ENCODE results near the gene DUSP18. TPM values are rescaled to one million over a fixed set of nuclear protein-coding genes. Genes with fewer than 3 reads are reported as not detected.
A peak's percentile ranks its signal among the peaks of the same experiment; 100 is the strongest.
"Not testable (repeated sequence)": the region's sequence is repeated elsewhere in the genome, so short reads cannot be mapped to it uniquely, and the experiment has no call there.

DUSP18 gene
- total RNA-seq (10 to 100 TPM in 4 of 5 experiments, 1 to 10 TPM in 1; 7.4 to 18.5 (median 14.1) TPM), polyA plus RNA-seq (10 to 100 TPM in 1 of 2 donors, 1 to 10 TPM in 1; 7.4 to 12.2 TPM), total RNA-seq (11.8 reads per million, percentile 39 among the genes with 10 or more reads in this experiment)

DNA sequence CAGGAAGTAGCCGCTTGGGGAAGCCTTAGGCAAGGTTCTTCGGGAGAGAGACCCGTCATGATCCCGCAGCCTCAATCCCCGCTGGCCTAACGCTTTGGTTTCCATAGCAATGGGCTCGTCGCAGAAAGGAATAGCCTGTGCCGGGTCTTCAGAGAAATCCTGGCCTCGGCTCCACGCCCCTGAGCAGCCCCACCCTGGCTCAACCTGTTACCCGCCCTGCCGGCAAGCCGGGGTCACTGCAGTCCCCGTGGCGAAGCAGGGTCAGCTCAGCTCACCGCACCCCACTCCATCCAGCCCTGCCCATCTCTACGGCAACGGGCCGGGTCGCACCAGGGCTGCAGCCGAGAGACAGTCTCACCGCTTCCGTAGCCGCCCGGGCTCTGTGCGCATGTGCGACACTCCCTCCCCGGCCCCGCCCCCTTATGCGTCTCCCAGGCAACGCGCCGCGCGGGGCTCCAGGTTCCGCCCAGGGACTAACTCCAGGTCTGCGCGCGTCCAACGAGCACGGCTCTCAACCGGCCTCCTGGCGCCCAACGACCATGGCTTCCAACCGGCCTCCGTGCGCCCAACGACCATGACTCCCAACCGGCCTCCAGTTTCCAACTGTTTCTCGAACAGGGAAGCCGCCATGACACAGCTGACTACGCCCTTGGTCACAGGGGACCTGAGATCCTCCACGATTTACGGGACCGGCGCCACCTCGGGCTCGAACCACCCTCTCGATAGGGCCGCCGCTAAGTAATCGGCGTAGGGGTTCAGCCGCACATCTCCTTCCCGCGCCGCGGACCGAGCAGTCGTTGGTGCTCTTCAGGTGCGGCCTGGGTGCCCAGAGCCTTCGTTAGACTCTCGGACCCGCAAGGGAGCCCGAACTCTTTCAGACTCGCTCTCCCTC, at the start of gene DUSP18:
Gene DUSP18, minus strand, starts transcription at position 382 of the 892 bp plus-strand sequence. CDS start 3,872 bp downstream, outside the sequence.
- H3K4me3 Mint-ChIP-seq: peak within 1 kb of the TSS; percentile 90 to 98 (median 95)
- ChIA-PET CTCF (interaction anchor here (1.6 to 1.8 kb wide), 2 partner anchors 33 kb away, joined by 5 to 6 read pairs; partner anchors contain the start of gene SLC35E4), POLR2A (interaction anchor here (0.6 to 1.7 kb wide), 9 partner anchors 22 to 1806 kb away, joined by 3 to 11 read pairs (median 4); partner anchors contain the start of genes OSBP2 and SLC35E4)
- Histone ChIP-seq H3K36me3 (ENCODE audit: control insufficient read depth in 2 of 3, insufficient read depth in 3 of 3, low read length in 3 of 3) (peaks cover 0 to 20% (median 0%) of the 10 kb centered on the region in 3 experiments), H3K4me1 (ENCODE audit: control insufficient read depth in 2 of 2, insufficient read depth in 2 of 2, low read length in 2 of 2) (peaks cover 4 to 6% of the 10 kb centered on the region in 2 donors), H3K9me3 (ENCODE audit: control insufficient read depth in 2 of 3, low read length in 3 of 3) (no peaks in the 10 kb centered on the region), H3K27me3 (ENCODE audit: control insufficient read depth in 2 of 2, insufficient read depth in 2 of 2, low read length in 2 of 2) (no peaks in the 10 kb centered on the region), H3K4me3 (ENCODE audit: low read length) (peak within 1 kb of the TSS; percentile 98), H3K27ac (ENCODE audit: low read depth, low read length) (peak within 1 kb of the TSS; percentile 71)
- peaks cover 17 to 30% (median 24%) of the 10 kb centered on the region in 7 donors for H3K4me1 Mint-ChIP-seq
- peaks cover 0 to 4% (median 0%) of the 10 kb centered on the region in 5 donors for H3K27me3 Mint-ChIP-seq
- peaks cover 0 to 1% (median 0%) of the 10 kb centered on the region in 11 donors for H3K9me3 Mint-ChIP-seq
- DNase-seq (peak; percentile 87 to 95 (median 92)), ATAC-seq (peak; percentile 96)
- peaks cover 4 to 22% (median 11%) of the 10 kb centered on the region in 5 donors for H3K36me3 Mint-ChIP-seq
- intact Hi-C loops (cut with micrococcal nuclease): loop anchor here (1.0 to 2.0 kb wide), 10 partner anchors 18 to 829 kb away; partner anchors contain the start of genes OSBP2 (in 2 of the 2), SLC35E4 (in 2 of the 2), ASCC2 (in 1 of the 2) and RNF185 (in 1 of the 2)
- peak within 1 kb of the TSS; percentile 74 to 97 (median 91) for H3K27ac Mint-ChIP-seq

DNA sequence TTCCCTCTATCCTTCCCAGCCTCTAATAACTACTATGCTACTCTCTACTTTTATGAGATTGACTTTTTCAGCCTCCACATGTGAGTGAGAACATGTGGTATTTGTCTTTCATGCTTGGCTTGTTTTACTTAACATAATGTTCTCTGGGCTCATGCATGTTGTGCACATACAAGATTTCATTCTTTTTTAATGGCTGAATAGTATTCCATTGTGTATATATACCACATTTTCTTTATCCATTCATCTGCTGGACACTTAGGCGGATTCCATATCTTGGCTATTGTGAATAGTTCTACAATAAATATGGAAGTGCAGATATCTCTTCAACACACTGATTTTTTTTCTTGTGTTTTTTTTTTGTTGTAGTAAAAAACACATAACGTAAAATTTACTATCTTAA, 46.4 kb upstream of the DUSP18 start:
- intact Hi-C loops (cut with micrococcal nuclease): no loop called here
- DNase-seq (no peak), ATAC-seq (no peak)
- no peaks in the 10 kb centered on the region for H3K27me3 Mint-ChIP-seq
- H3K9me3 Mint-ChIP-seq: peaks cover 0 to 2% (median 0%) of the 10 kb centered on the region in 11 donors
- H3K27ac Mint-ChIP-seq: no peak overlapping the region
- ChIA-PET POLR2A (no interaction called here), CTCF (no interaction called here)
- no peaks in the 10 kb centered on the region for H3K36me3 ChIP-seq (ENCODE audit: control insufficient read depth in 2 of 3, insufficient read depth in 3 of 3, low read length in 3 of 3)
- H3K4me3 ChIP-seq (ENCODE audit: low read length): no peak overlapping the region
- H3K4me1 ChIP-seq (ENCODE audit: control insufficient read depth in 2 of 2, insufficient read depth in 2 of 2, low read length in 2 of 2): no peaks in the 10 kb centered on the region
- H3K27ac ChIP-seq (ENCODE audit: low read depth, low read length): no peak overlapping the region
- H3K9me3 ChIP-seq (ENCODE audit: control insufficient read depth in 2 of 3, low read length in 3 of 3): no peaks in the 10 kb centered on the region
- H3K27me3 ChIP-seq (ENCODE audit: control insufficient read depth in 2 of 2, insufficient read depth in 2 of 2, low read length in 2 of 2): no peaks in the 10 kb centered on the region
- H3K4me3 Mint-ChIP-seq: no peak overlapping the region
- H3K4me1 Mint-ChIP-seq: peaks cover 0 to 19% (median 0%) of the 10 kb centered on the region in 7 donors
- H3K36me3 Mint-ChIP-seq: peaks cover 0 to 11% (median 4%) of the 10 kb centered on the region in 5 donors

- no peak overlapping the region for H3K27ac ChIP-seq (ENCODE audit: low read depth, low read length)
- H3K27me3 ChIP-seq (ENCODE audit: control insufficient read depth in 2 of 2, insufficient read depth in 2 of 2, low read length in 2 of 2): no peaks in the 10 kb centered on the region
- H3K9me3 ChIP-seq (ENCODE audit: control insufficient read depth in 2 of 3, low read length in 3 of 3): no peaks in the 10 kb centered on the region
- H3K27me3 Mint-ChIP-seq: no peaks in the 10 kb centered on the region
- ChIA-PET POLR2A (no interaction called here), CTCF (interaction anchor here (0.6 kb wide), 1 partner anchor 121 kb away, joined by 3 read pairs; no protein-coding TSS in a partner anchor)
- H3K4me1 Mint-ChIP-seq: peaks cover 0 to 19% (median 0%) of the 10 kb centered on the region in 7 donors
- H3K4me3 ChIP-seq (ENCODE audit: low read length): no peak overlapping the region
- no peak overlapping the region for H3K4me3 Mint-ChIP-seq
- DNase-seq (no peak), ATAC-seq (no peak)
- H3K9me3 Mint-ChIP-seq: peaks cover 0 to 3% (median 0%) of the 10 kb centered on the region in 11 donors
- intact Hi-C loops (cut with micrococcal nuclease): no loop called here
- no peaks in the 10 kb centered on the region for H3K36me3 ChIP-seq (ENCODE audit: control insufficient read depth in 2 of 3, insufficient read depth in 3 of 3, low read length in 3 of 3)
- no peak overlapping the region for H3K27ac Mint-ChIP-seq
- no peaks in the 10 kb centered on the region for H3K4me1 ChIP-seq (ENCODE audit: control insufficient read depth in 2 of 2, insufficient read depth in 2 of 2, low read length in 2 of 2)
- peaks cover 0 to 11% (median 4%) of the 10 kb centered on the region in 5 donors for H3K36me3 Mint-ChIP-seq
Measured at GRCh38 chr22:30712094-30712493, 44.4 kb upstream of the DUSP18 start.

- DNase-seq; H3K4me3 ChIP-seq (ENCODE audit: low read length); H3K36me3 ChIP-seq (ENCODE audit: control insufficient read depth in 2 of 3, insufficient read depth in 3 of 3, low read length in 3 of 3); POLR2A ChIA-PET; H3K4me1 ChIP-seq (ENCODE audit: control insufficient read depth in 2 of 2, insufficient read depth in 2 of 2, low read length in 2 of 2); H3K36me3 Mint-ChIP-seq; H3K9me3 Mint-ChIP-seq; H3K27me3 ChIP-seq (ENCODE audit: control insufficient read depth in 2 of 2, insufficient read depth in 2 of 2, low read length in 2 of 2); CTCF ChIA-PET; H3K9me3 ChIP-seq (ENCODE audit: control insufficient read depth in 2 of 3, low read length in 3 of 3); H3K27ac ChIP-seq (ENCODE audit: low read depth, low read length); H3K27me3 Mint-ChIP-seq: not testable (repeated sequence)
- peak overlapping the region in 1 of 9 donors; percentile 62 for H3K27ac Mint-ChIP-seq
- peak overlapping the region in 1 of 10 donors; percentile 22 for H3K4me3 Mint-ChIP-seq
- H3K4me1 Mint-ChIP-seq: peaks cover 0 to 28% (median 3%) of the 10 kb centered on the region in 7 donors
- ATAC-seq: peak; percentile 49
- intact Hi-C loops (cut with micrococcal nuclease): loop anchor here in 1 of 2 donors (5.0 kb wide), 1 partner anchor 32 kb away; no protein-coding TSS in a partner anchor
Measured at GRCh38 chr22:30709980-30710379, 42.3 kb upstream of the DUSP18 start.

DNA sequence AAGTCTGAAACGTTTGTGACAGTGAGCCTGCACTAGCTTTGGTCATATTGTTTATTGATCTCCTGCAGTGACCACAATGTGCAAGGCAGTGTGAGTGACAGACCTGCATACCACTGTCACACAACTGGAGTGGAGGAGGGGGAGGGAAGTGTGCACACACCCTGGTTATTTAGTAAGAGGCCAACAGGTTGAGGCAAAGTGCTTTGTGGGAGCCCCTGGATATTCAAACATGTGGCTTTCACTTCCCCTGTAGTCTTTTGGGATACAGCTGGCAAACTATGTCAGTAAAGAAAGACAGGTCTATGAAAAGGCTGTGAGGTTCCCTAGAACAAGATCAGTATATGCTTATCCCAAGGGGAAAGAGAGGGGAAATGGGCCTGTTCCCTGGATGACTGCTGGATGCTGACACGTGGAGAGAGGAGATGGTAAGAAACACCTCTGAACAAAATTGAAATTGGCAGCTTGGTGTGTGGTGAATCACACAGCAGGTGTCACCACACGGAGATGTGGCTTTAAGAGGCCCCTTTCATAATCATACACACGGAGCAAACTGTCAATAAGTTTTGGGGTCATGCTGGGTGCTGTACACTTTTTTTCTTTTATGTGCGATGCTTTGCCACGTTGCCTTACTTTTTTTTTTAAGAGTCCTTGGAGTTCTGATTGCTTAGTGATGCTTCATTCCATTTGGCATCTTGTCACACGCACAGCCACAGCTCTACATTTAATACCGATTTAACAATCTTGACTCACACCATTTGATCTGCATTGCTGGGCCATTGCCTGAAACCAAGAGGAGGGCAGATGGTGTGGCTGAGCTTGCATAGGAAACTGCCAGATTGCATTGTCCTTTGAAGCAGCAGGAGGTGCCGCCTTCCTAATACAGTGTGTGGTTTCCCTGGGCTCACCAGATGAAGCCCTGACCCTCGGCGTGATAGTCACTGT, 38.3 kb upstream of the DUSP18 start:
- Histone ChIP-seq H3K4me1 (ENCODE audit: control insufficient read depth in 2 of 2, insufficient read depth in 2 of 2, low read length in 2 of 2) (peaks cover 0 to 7% of the 10 kb centered on the region in 2 donors), H3K9me3 (ENCODE audit: control insufficient read depth in 2 of 3, low read length in 3 of 3) (no peaks in the 10 kb centered on the region), H3K36me3 (ENCODE audit: control insufficient read depth in 2 of 3, insufficient read depth in 3 of 3, low read length in 3 of 3) (no peaks in the 10 kb centered on the region), H3K27ac (ENCODE audit: low read depth, low read length) (no peak overlapping the region), H3K4me3 (ENCODE audit: low read length) (no peak overlapping the region), H3K27me3 (ENCODE audit: control insufficient read depth in 2 of 2, insufficient read depth in 2 of 2, low read length in 2 of 2) (no peaks in the 10 kb centered on the region)
- DNase-seq: no peak
- Mint-ChIP-seq H3K27me3 (peaks cover 0 to 3% (median 0%) of the 10 kb centered on the region in 5 donors), H3K36me3 (peaks cover 0 to 9% (median 0%) of the 10 kb centered on the region in 5 donors), H3K4me3 (peak overlapping the region in 1 of 10 donors; percentile 26), H3K27ac (peak overlapping the region in 1 of 9 donors; percentile 66), H3K4me1 (peaks cover 0 to 27% (median 3%) of the 10 kb centered on the region in 7 donors), H3K9me3 (peaks cover 0 to 3% (median 0%) of the 10 kb centered on the region in 11 donors)
- intact Hi-C loops (cut with micrococcal nuclease): loop anchor here in 1 of 2 donors (5.0 kb wide), 1 partner anchor 36 kb away; no protein-coding TSS in a partner anchor
- ChIA-PET CTCF (interaction anchor here (0.8 kb wide), 1 partner anchor 10 kb away, joined by 3 read pairs; no protein-coding TSS in a partner anchor), POLR2A (no interaction called here)
- peak; percentile 36 for ATAC-seq

Measured in naive thymus-derived CD4-positive, alpha-beta T cell (primary cell).